B cell (primary cell): Measurements from ENCODE around the gene SLC4A1. TPM values are rescaled to one million over a fixed set of nuclear protein-coding genes. Genes with fewer than 3 reads are reported as not detected.

Source experiments
- ATAC-seq: fragments of 200-7000 bp; cut with Tn5 transposase; one replicate; pipeline ENCODE4 v1.10.0; 2021; ENCODE audit warnings: low read depth, mild to moderate bottlenecking, moderate number of reproducible peaks, moderate library complexity
- CTCF ChIA-PET: fragments of 350-600 bp; sonication (Branson Sonifier 250); formaldehyde crosslinking; loops from one replicate; lab custom pipeline; 2021; ENCODE audit warnings: antibody characterized with exemption, inconsistent platforms; lab: Charles Lee
- POLR2A ChIA-PET: fragments of 350-600 bp; sonication (Branson Sonifier 250); formaldehyde crosslinking; loops from one replicate; lab custom pipeline; 2021; ENCODE audit warnings: antibody characterized with exemption; lab: Charles Lee
- DNase-seq: peaks from one replicate; pipeline ENCODE4 v3.0.0; 2013
- H2AFZ ChIP-seq: 2 replicates; pipeline ENCODE4 v1.6.1; 2012; ENCODE audit warnings: mild to moderate bottlenecking, low read depth, low read length; ENCODE audit not compliant: insufficient read depth, poor library complexity, severe bottlenecking
- H3K27ac ChIP-seq, 2 donors: 1 replicate in 1 of 2; 2 replicates in 1 of 2; pipeline ENCODE4 v1.5.1; 2012 to 2013; ENCODE audit warnings: low read length in 2 of 2, mild to moderate bottlenecking in 2 of 2, moderate library complexity in 1 of 2
- H3K27me3 ChIP-seq, 4 experiments: fragments of 200-600 bp in 1 of 4; sonication (generic) in 1 of 4; replicated peaks in 1 of 4; 1 replicate in 2 of 4; 2 replicates in 2 of 4; pipeline versions ENCODE4 v1.6.1 to v1.7.0; 2013 to 2016; ENCODE audit warnings: low read length in 3 of 4, mild to moderate bottlenecking in 2 of 4, mixed read lengths in 1 of 4, moderate library complexity in 1 of 4; ENCODE audit not compliant: insufficient read depth in 4 of 4, control insufficient read depth in 3 of 4; ENCODE audit errors: control extremely low read depth in 1 of 4
- H3K36me3 ChIP-seq, 2 experiments: replicated peaks in 1 of 2; 1 replicate in 1 of 2; 2 replicates in 1 of 2; pipeline versions ENCODE4 v1.6.1 to v1.7.1; 2013; ENCODE audit warnings: low read length in 1 of 2; ENCODE audit not compliant: insufficient read depth in 2 of 2, control insufficient read depth in 1 of 2; ENCODE audit errors: control extremely low read depth in 1 of 2, extremely low read depth in 1 of 2
- H3K4me1 ChIP-seq, 2 donors: fragments of 200-600 bp in 1 of 2; sonication (generic) in 1 of 2; 1 replicate in 1 of 2; 2 replicates in 1 of 2; pipeline versions ENCODE4 v1.5.1 to v1.6.1; 2013 to 2017; ENCODE audit warnings: low read length in 2 of 2; ENCODE audit not compliant: control insufficient read depth in 2 of 2, insufficient read depth in 2 of 2
- H3K4me2 ChIP-seq: replicated peaks from 2 replicates; pipeline ENCODE3; 2012; ENCODE audit warnings: mild to moderate bottlenecking, low read depth, low read length; ENCODE audit not compliant: poor library complexity, severe bottlenecking
- H3K4me3 ChIP-seq, 5 experiments: fragments of 200-600 bp in 1 of 5; sonication (generic) in 1 of 5; 1 replicate in 3 of 5; 2 replicates in 2 of 5; pipeline versions ENCODE4 v1.5.1 to v1.7.0; 2011 to 2016; ENCODE audit warnings: low read length in 4 of 5, mild to moderate bottlenecking in 4 of 5, low read depth in 2 of 5, control low read depth in 1 of 5, moderate library complexity in 1 of 5; ENCODE audit not compliant: insufficient read depth in 1 of 5; ENCODE audit errors: control extremely low read depth in 1 of 5, extremely low read depth in 1 of 5
- H3K79me2 ChIP-seq: fragments of 200-600 bp; sonication (generic); one replicate; pipeline ENCODE4 v1.6.0; 2016; ENCODE audit warnings: low read length; ENCODE audit not compliant: control insufficient read depth, insufficient read depth
- H3K9ac ChIP-seq: fragments of 200-600 bp; sonication (generic); 2 replicates; pipeline ENCODE4 v1.6.1; 2017; ENCODE audit warnings: mild to moderate bottlenecking, low read length, moderate library complexity
- H3K9me3 ChIP-seq, 3 donors: one replicate each; pipeline versions ENCODE4 v1.6.1 to v1.7.1; 2013; ENCODE audit warnings: low read length in 2 of 3; ENCODE audit not compliant: control insufficient read depth in 2 of 3, insufficient read depth in 1 of 3; ENCODE audit errors: control extremely low read depth in 1 of 3
- H4K20me1 ChIP-seq: 2 replicates; pipeline ENCODE4 v1.6.0; 2012; ENCODE audit warnings: mild to moderate bottlenecking, low read length; ENCODE audit not compliant: insufficient read depth, control insufficient read depth, poor library complexity, severe bottlenecking
- H3K27ac Mint-ChIP-seq: one replicate; pipeline ENCODE4 v1.8.0; 2021; ENCODE audit warnings: mixed read lengths
- H3K27me3 Mint-ChIP-seq: one replicate; pipeline ENCODE4 v1.8.0; 2021; ENCODE audit warnings: mixed read lengths
- H3K4me1 Mint-ChIP-seq: one replicate; pipeline ENCODE4 v1.8.0; 2021; ENCODE audit warnings: mixed read lengths
- H3K4me3 Mint-ChIP-seq: one replicate; pipeline ENCODE4 v1.8.0; 2021; ENCODE audit warnings: mixed read lengths
- H3K9me3 Mint-ChIP-seq: one replicate; pipeline ENCODE4 v1.8.0; 2022; ENCODE audit warnings: mixed read lengths; ENCODE audit not compliant: insufficient read depth
- EZH2 ChIP-seq: IDR thresholded peaks from 2 replicates; pipeline ENCODE4 v1.6.1; 2012; ENCODE audit warnings: borderline replicate concordance, low read depth, mild to moderate bottlenecking, moderate library complexity, low read length; ENCODE audit not compliant: insufficient read depth, poor library complexity, severe bottlenecking
- WGBS: methylation state at CpG from one replicate; pipeline ENCODE4 v1.1.5; 2013; ENCODE audit warnings: missing lambda C conversion rate; ENCODE audit not compliant: insufficient coverage; 5-methylcytosine and 5-hydroxymethylcytosine counted together
- intact Hi-C: fragments of 100-400 bp; cut with micrococcal nuclease; formaldehyde crosslinking; loops from one replicate; pipeline ENCODE4 v1.10.0; 2022
- polyA plus RNA-seq: library from polyadenylated mRNA; depleted of rRNA; stranded (reverse); fragments of >200 nt; gene quantifications from 2 replicates; pipeline ENCODE4 v1.2.3, GENCODE V29; 2012
- total RNA-seq, 2 donors: library from RNA; stranded (reverse); fragments of 120-200 nt in 1 of 2; gene quantifications; 1 replicate in 1 of 2; 2 replicates in 1 of 2; pipeline versions ENCODE4 v1.2.3 to v1.2.4, GENCODE V29; 2013 to 2022
- TF ChIP-seq, protein P1 (sequence below): fragments of 200-600 bp; IDR thresholded peaks from one replicate; pipeline ENCODE4 v1.8.0; 2022; ENCODE audit warnings: antibody characterized with exemption, mild to moderate bottlenecking

SLC4A1 gene
- total and polyA plus RNA-seq, 2 donors (not counting 1 experiment from before 2014, with no cell fraction given): 0.22 TPM; not detected in 1

DNA sequence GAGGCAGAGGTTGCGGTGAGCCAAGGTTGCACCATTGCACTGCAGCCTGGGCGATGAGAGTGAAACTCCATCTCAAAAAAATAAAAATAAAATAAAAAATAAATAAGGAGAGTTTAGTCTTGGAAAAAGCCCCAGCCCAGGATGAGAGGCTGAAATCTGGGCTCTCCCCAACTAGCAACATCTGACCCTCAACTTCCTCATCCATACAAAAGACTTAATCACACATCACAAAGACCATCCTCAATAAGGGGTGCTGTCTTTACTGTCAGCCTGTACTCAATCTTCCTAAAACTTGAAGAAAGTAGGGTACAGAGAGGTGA is 11.4 kb upstream of the SLC4A1 start:
- peak overlapping the region; percentile 10 for H2AFZ ChIP-seq
- WGBS: no CpG with 5 or more reads among the region's 2 CpGs

GRCh38 chr17:44277976-44278375 is 10.0 kb upstream of the SLC4A1 start:
- no peak overlapping the region for H3K4me2 ChIP-seq
- H4K20me1 ChIP-seq: no peaks in the 10 kb centered on the region
- peaks cover 10 to 11% of the 10 kb centered on the region in 2 donors for H3K4me1 ChIP-seq
- H3K4me3 ChIP-seq: no peak overlapping the region
- Mint-ChIP-seq H3K4me1 (peaks cover 10% of the 10 kb centered on the region), H3K4me3 (no peak overlapping the region), H3K27me3 (peaks cover 17% of the 10 kb centered on the region), H3K9me3 (no peaks in the 10 kb centered on the region), H3K27ac (no peak overlapping the region)
- intact Hi-C loops: no loop called here
- H3K27me3 ChIP-seq: peaks cover 0 to 6% (median 1%) of the 10 kb centered on the region in 4 experiments
- no peak for ATAC-seq
- H3K9me3 ChIP-seq: no peaks in the 10 kb centered on the region
- no peak for DNase-seq
- no peak for TF ChIP-seq EZH2
- TF ChIP-seq, protein P1, sequence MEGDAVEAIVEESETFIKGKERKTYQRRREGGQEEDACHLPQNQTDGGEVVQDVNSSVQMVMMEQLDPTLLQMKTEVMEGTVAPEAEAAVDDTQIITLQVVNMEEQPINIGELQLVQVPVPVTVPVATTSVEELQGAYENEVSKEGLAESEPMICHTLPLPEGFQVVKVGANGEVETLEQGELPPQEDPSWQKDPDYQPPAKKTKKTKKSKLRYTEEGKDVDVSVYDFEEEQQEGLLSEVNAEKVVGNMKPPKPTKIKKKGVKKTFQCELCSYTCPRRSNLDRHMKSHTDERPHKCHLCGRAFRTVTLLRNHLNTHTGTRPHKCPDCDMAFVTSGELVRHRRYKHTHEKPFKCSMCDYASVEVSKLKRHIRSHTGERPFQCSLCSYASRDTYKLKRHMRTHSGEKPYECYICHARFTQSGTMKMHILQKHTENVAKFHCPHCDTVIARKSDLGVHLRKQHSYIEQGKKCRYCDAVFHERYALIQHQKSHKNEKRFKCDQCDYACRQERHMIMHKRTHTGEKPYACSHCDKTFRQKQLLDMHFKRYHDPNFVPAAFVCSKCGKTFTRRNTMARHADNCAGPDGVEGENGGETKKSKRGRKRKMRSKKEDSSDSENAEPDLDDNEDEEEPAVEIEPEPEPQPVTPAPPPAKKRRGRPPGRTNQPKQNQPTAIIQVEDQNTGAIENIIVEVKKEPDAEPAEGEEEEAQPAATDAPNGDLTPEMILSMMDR: no peak
- 100% methylated on average over 4 of the region's 4 CpGs for WGBS
- no peaks in the 10 kb centered on the region for H3K36me3 ChIP-seq
- H3K9ac ChIP-seq: no peak overlapping the region
- no peak overlapping the region for H2AFZ ChIP-seq
- CTCF ChIA-PET: no interaction called here
- H3K27ac ChIP-seq: no peak overlapping the region
- no peaks in the 10 kb centered on the region for H3K79me2 ChIP-seq
- POLR2A ChIA-PET: no interaction called here

More for the DNA sequence above, 11.4 kb upstream of the SLC4A1 start:
- Mint-ChIP-seq H3K4me3 (no peak overlapping the region), H3K4me1 (peaks cover 10% of the 10 kb centered on the region), H3K9me3 (no peaks in the 10 kb centered on the region), H3K27ac (no peak overlapping the region), H3K27me3 (peaks cover 13% of the 10 kb centered on the region)
- Histone ChIP-seq H3K9me3 (no peaks in the 10 kb centered on the region), H3K36me3 (no peaks in the 10 kb centered on the region), H3K4me3 (no peak overlapping the region), H3K79me2 (no peaks in the 10 kb centered on the region), H3K4me1 (peaks cover 10 to 11% of the 10 kb centered on the region in 2 donors), H3K27ac (no peak overlapping the region), H3K9ac (no peak overlapping the region), H4K20me1 (no peaks in the 10 kb centered on the region), H3K4me2 (peak overlapping the region; percentile 18), H3K27me3 (peaks cover 0 to 11% (median 1%) of the 10 kb centered on the region in 4 experiments)
- intact Hi-C loops: no loop called here
- DNase-seq: no peak
- ChIA-PET POLR2A (interaction anchor here (0.6 kb wide), 1 partner anchor 60 kb away, joined by 3 read pairs; the partner anchor contains the start of gene UBTF), CTCF (interaction anchor here (1.1 kb wide), 1 partner anchor 12 kb away, joined by 4 read pairs; no protein-coding TSS in a partner anchor)
- no peak for TF ChIP-seq EZH2
- TF ChIP-seq, protein P1: no peak
- ATAC-seq: no peak
